Activated naive CD8-positive, alpha-beta T cell treated with anti-CD3 and anti-CD28 coated beads for 36 hours (primary cell): ENCODE measurements around the gene ACBD3. TPM values are rescaled to one million over a fixed set of nuclear protein-coding genes. Genes with fewer than 3 reads are reported as not detected.

ENCODE experiments used
- DNase-seq: peaks from one replicate; pipeline ENCODE4 v3.0.0; 2021
- H3K27ac Mint-ChIP-seq: one replicate; pipeline ENCODE4 v1.8.0; 2022; ENCODE audit warnings: mild to moderate bottlenecking, moderate library complexity, mixed read lengths
- H3K27me3 Mint-ChIP-seq: one replicate; pipeline ENCODE4 v1.8.0; 2022; ENCODE audit warnings: mild to moderate bottlenecking, mixed read lengths
- H3K36me3 Mint-ChIP-seq: one replicate; pipeline ENCODE4 v1.8.0; 2021; ENCODE audit warnings: mild to moderate bottlenecking, mixed read lengths
- H3K4me1 Mint-ChIP-seq: one replicate; pipeline ENCODE4 v1.8.0; 2021; ENCODE audit warnings: mixed read lengths
- H3K4me3 Mint-ChIP-seq: one replicate; pipeline ENCODE4 v1.8.0; 2022; ENCODE audit warnings: mild to moderate bottlenecking, moderate library complexity, mixed read lengths
- H3K9me3 Mint-ChIP-seq: one replicate; pipeline ENCODE4 v1.8.0; 2022; ENCODE audit warnings: mixed read lengths
- total RNA-seq, 2 experiments: library from RNA; stranded (reverse); gene quantifications; one replicate each; pipeline ENCODE4 v1.2.3, GENCODE V29; 2021

The ACBD3 gene
- total RNA-seq, 2 experiments from 2014 or later = 19.2 to 19.7 TPM

- Mint-ChIP-seq H3K27ac (no peak overlapping the region), H3K36me3 (no peaks in the 10 kb centered on the region), H3K4me1 (peaks cover 4% of the 10 kb centered on the region), H3K4me3 (no peak overlapping the region), H3K9me3 (no peaks in the 10 kb centered on the region), H3K27me3 (no peaks in the 10 kb centered on the region)
- DNase-seq = no peak
Measured at GRCh38 chr1:226117330-226117729, 69.2 kb downstream of the ACBD3 start.

- no peak for DNase-seq
- peaks cover 4% of the 10 kb centered on the region for H3K4me1 Mint-ChIP-seq
- no peaks in the 10 kb centered on the region for H3K27me3 Mint-ChIP-seq
- H3K4me3 Mint-ChIP-seq = no peak overlapping the region
- no peaks in the 10 kb centered on the region for H3K36me3 Mint-ChIP-seq
- H3K27ac Mint-ChIP-seq = no peak overlapping the region
- no peaks in the 10 kb centered on the region for H3K9me3 Mint-ChIP-seq
Measured at GRCh38 chr1:226116673-226117072, 69.9 kb downstream of the ACBD3 start.

- no peak overlapping the region for H3K4me3 Mint-ChIP-seq
- H3K4me1 Mint-ChIP-seq = peaks cover 20% of the 10 kb centered on the region
- no peak for DNase-seq
- no peaks in the 10 kb centered on the region for H3K36me3 Mint-ChIP-seq
- H3K27ac Mint-ChIP-seq = no peak overlapping the region
- H3K9me3 Mint-ChIP-seq = no peaks in the 10 kb centered on the region
- H3K27me3 Mint-ChIP-seq = no peaks in the 10 kb centered on the region
Measured at GRCh38 chr1:226112626-226113025, 73.9 kb downstream of the ACBD3 start.

GRCh38 chr1:226111883-226112261, 74.7 kb downstream of the ACBD3 start:
- Mint-ChIP-seq H3K36me3 (no peaks in the 10 kb centered on the region), H3K4me1 (peaks cover 22% of the 10 kb centered on the region), H3K4me3 (peak overlapping the region; percentile 75), H3K27ac (no peak overlapping the region), H3K9me3 (no peaks in the 10 kb centered on the region), H3K27me3 (no peaks in the 10 kb centered on the region)
- DNase-seq = no peak

- H3K27me3 Mint-ChIP-seq = no peaks in the 10 kb centered on the region
- DNase-seq = no peak
- peak overlapping the region; percentile 72 for H3K27ac Mint-ChIP-seq
- no peaks in the 10 kb centered on the region for H3K9me3 Mint-ChIP-seq
- H3K4me3 Mint-ChIP-seq = peak overlapping the region; percentile 75
- no peaks in the 10 kb centered on the region for H3K36me3 Mint-ChIP-seq
- H3K4me1 Mint-ChIP-seq = peaks cover 22% of the 10 kb centered on the region
Measured at GRCh38 chr1:226111098-226111882, 75.3 kb downstream of the ACBD3 start.

GRCh38 chr1:226110249-226111097, 76.1 kb downstream of the ACBD3 start:
- H3K36me3 Mint-ChIP-seq = no peaks in the 10 kb centered on the region
- peak overlapping the region; percentile 75 for H3K4me3 Mint-ChIP-seq
- H3K9me3 Mint-ChIP-seq = no peaks in the 10 kb centered on the region
- H3K4me1 Mint-ChIP-seq = peaks cover 22% of the 10 kb centered on the region
- DNase-seq = peak; percentile 86
- peak overlapping the region; percentile 74 for H3K27ac Mint-ChIP-seq
- no peaks in the 10 kb centered on the region for H3K27me3 Mint-ChIP-seq

- Mint-ChIP-seq H3K9me3 (no peaks in the 10 kb centered on the region), H3K27me3 (no peaks in the 10 kb centered on the region), H3K36me3 (no peaks in the 10 kb centered on the region), H3K4me1 (peaks cover 22% of the 10 kb centered on the region), H3K4me3 (peak overlapping the region; percentile 86), H3K27ac (peak overlapping the region; percentile 83)
- DNase-seq = peak; percentile 91
Measured at GRCh38 chr1:226109829-226110248, 76.7 kb downstream of the ACBD3 start.

GRCh38 chr1:226108935-226109828, 77.4 kb downstream of the ACBD3 start:
- Mint-ChIP-seq H3K4me1 (peaks cover 22% of the 10 kb centered on the region), H3K27ac (peak overlapping the region; percentile 83), H3K36me3 (no peaks in the 10 kb centered on the region), H3K4me3 (peak overlapping the region; percentile 86), H3K9me3 (no peaks in the 10 kb centered on the region), H3K27me3 (no peaks in the 10 kb centered on the region)
- no peak for DNase-seq

- Mint-ChIP-seq H3K4me3 (no peak overlapping the region), H3K27me3 (no peaks in the 10 kb centered on the region), H3K27ac (no peak overlapping the region), H3K36me3 (no peaks in the 10 kb centered on the region), H3K9me3 (no peaks in the 10 kb centered on the region), H3K4me1 (peaks cover 22% of the 10 kb centered on the region)
- DNase-seq = no peak
Measured at GRCh38 chr1:226107471-226108460, 78.8 kb downstream of the ACBD3 start.

GRCh38 chr1:226104671-226105121, 81.8 kb downstream of the ACBD3 start:
- no peak overlapping the region for H3K27ac Mint-ChIP-seq
- H3K4me3 Mint-ChIP-seq = no peak overlapping the region
- no peaks in the 10 kb centered on the region for H3K36me3 Mint-ChIP-seq
- H3K4me1 Mint-ChIP-seq = peaks cover 25% of the 10 kb centered on the region
- H3K9me3 Mint-ChIP-seq = no peaks in the 10 kb centered on the region
- no peak for DNase-seq
- peaks cover 3% of the 10 kb centered on the region for H3K27me3 Mint-ChIP-seq

GRCh38 chr1:226100436-226101391, 85.8 kb downstream of the ACBD3 start:
- peaks cover 3% of the 10 kb centered on the region for H3K27me3 Mint-ChIP-seq
- peak; percentile 31 for DNase-seq
- H3K4me3 Mint-ChIP-seq = peak overlapping the region; percentile 81
- H3K4me1 Mint-ChIP-seq = peaks cover 17% of the 10 kb centered on the region
- no peaks in the 10 kb centered on the region for H3K36me3 Mint-ChIP-seq
- H3K9me3 Mint-ChIP-seq = no peaks in the 10 kb centered on the region
- H3K27ac Mint-ChIP-seq = peak overlapping the region; percentile 32

GRCh38 chr1:226098870-226099835, 87.4 kb downstream of the ACBD3 start:
- no peak overlapping the region for H3K27ac Mint-ChIP-seq
- peaks cover 17% of the 10 kb centered on the region for H3K4me1 Mint-ChIP-seq
- no peak overlapping the region for H3K4me3 Mint-ChIP-seq
- no peaks in the 10 kb centered on the region for H3K36me3 Mint-ChIP-seq
- peaks cover 3% of the 10 kb centered on the region for H3K27me3 Mint-ChIP-seq
- H3K9me3 Mint-ChIP-seq = no peaks in the 10 kb centered on the region
- DNase-seq = no peak
